K562 (cell line): Measurements from ENCODE around the gene CDKN1B. TPM values are rescaled to one million over a fixed set of nuclear protein-coding genes. Genes with fewer than 3 reads are reported as not detected.

Experiments
- ATAC-seq: fragments of 200-7000 bp; cut with Tn5 transposase; 3 replicates; pipeline ENCODE4 v1.9.1; 2020; ENCODE audit warnings: moderate library complexity
- BruUV-seq: library from RNA; stranded (reverse); fragments of 400-500 nt; replicated peaks from 2 replicates; lab custom pipeline; 2021; lab: Mats Ljungman, UMichigan
- CTCF ChIA-PET: fragments of 300-600 bp; formaldehyde crosslinking; extraction: SDS; loops from one replicate; lab custom pipeline; 2021; ENCODE audit warnings: low intra/inter-chr PET ratio; lab: Yijun Ruan, JAX
- POLR2A ChIA-PET: fragments of 300-600, 350-650 bp; sonication (Branson Sonifier 250); formaldehyde crosslinking; extraction: SDS; loops from one replicate; lab custom pipeline; 2021; ENCODE audit warnings: antibody characterized with exemption, inconsistent platforms; lab: Yijun Ruan, JAX
- DNase-seq, 4 experiments: peaks; one replicate each; pipeline versions ENCODE4 v3.0.0 to v3.0.0-alpha.2; 2011 to 2018; ENCODE audit warnings: low spot score in 3 of 4, mixed read lengths in 3 of 4; ENCODE audit errors: extremely low read depth in 1 of 4
- FAIRE-seq: peaks from 2 replicates; lab custom pipeline; 2011; peaks lifted over from hg19 to GRCh38; lab: Jason Lieb, UNC
- H2AFZ ChIP-seq: 2 replicates; pipeline ENCODE4 v1.6.0; 2011; ENCODE audit warnings: low read depth, low read length, control low read depth, inconsistent platforms
- H3K27ac ChIP-seq: fragments of 200-600 bp; 3 replicates; pipeline ENCODE4 v1.8.0; 2011; ENCODE audit warnings: low read depth, mild to moderate bottlenecking, control low read depth, inconsistent platforms, low read length, moderate library complexity, mixed read lengths; ENCODE audit errors: extremely low read depth
- H3K27me3 ChIP-seq, 2 experiments: fragments of 300-600 bp in 1 of 2; 2 replicates in 1 of 2; 3 replicates in 1 of 2; pipeline versions ENCODE4 v1.6.0 to v1.8.0; 2011; ENCODE audit warnings: inconsistent platforms in 2 of 2, low read length in 2 of 2, mild to moderate bottlenecking in 1 of 2, mixed read lengths in 1 of 2, moderate library complexity in 1 of 2; ENCODE audit not compliant: control insufficient read depth in 2 of 2, insufficient read depth in 2 of 2
- H3K36me3 ChIP-seq: fragments of 300-600 bp; 3 replicates; pipeline ENCODE4 v1.8.0; 2011; ENCODE audit warnings: mild to moderate bottlenecking, low read length, inconsistent platforms; ENCODE audit not compliant: control insufficient read depth, insufficient read depth
- H3K4me1 ChIP-seq, 2 experiments: fragments of 200-600 bp in 1 of 2; replicated peaks in 1 of 2; 2 replicates in 1 of 2; 3 replicates in 1 of 2; pipeline versions ENCODE4 v1.5.1 to v1.8.0; 2011; ENCODE audit warnings: inconsistent platforms in 2 of 2, low read length in 2 of 2, mild to moderate bottlenecking in 1 of 2, mixed read lengths in 1 of 2, moderate library complexity in 1 of 2; ENCODE audit not compliant: control insufficient read depth in 2 of 2, insufficient read depth in 2 of 2
- H3K4me2 ChIP-seq: 2 replicates; pipeline ENCODE4 v1.6.1; 2011; ENCODE audit warnings: low read length, control low read depth, inconsistent platforms, mixed read lengths; ENCODE audit not compliant: insufficient read depth
- H3K4me3 ChIP-seq: fragments of 200-600 bp; sonication (generic), shearing (Covaris generic); 2 replicates; pipeline ENCODE4 v1.5.1; 2016; ENCODE audit warnings: control low read depth, inconsistent platforms
- H3K79me2 ChIP-seq: fragments of 200-600 bp; 3 replicates; pipeline ENCODE4 v1.8.0; 2011; ENCODE audit warnings: low read length, inconsistent platforms; ENCODE audit not compliant: control insufficient read depth, insufficient read depth
- H3K9ac ChIP-seq, 2 experiments: 2 replicates each; pipeline versions ENCODE4 v1.6.0 to v1.6.1; 2011; ENCODE audit warnings: low read depth in 2 of 2, low read length in 2 of 2, control low read depth in 1 of 2, inconsistent platforms in 1 of 2, mild to moderate bottlenecking in 1 of 2, mixed read lengths in 1 of 2; ENCODE audit not compliant: insufficient read depth in 1 of 2
- H3K9me1 ChIP-seq: one replicate; pipeline ENCODE4 v1.6.0; 2011; ENCODE audit warnings: inconsistent platforms, mild to moderate bottlenecking, low read length, moderate library complexity; ENCODE audit not compliant: control insufficient read depth, insufficient read depth
- H3K9me3 ChIP-seq: replicated peaks from 2 replicates; pipeline ENCODE4 v1.5.1; 2011; ENCODE audit warnings: low read depth, low read length, inconsistent platforms; ENCODE audit not compliant: control insufficient read depth, insufficient read depth
- H4K20me1 ChIP-seq: replicated peaks from 2 replicates; pipeline ENCODE4 v1.6.1; 2011; ENCODE audit warnings: low read length, inconsistent platforms, mixed read lengths; ENCODE audit not compliant: control insufficient read depth, insufficient read depth
- CBX5 ChIP-seq: IDR thresholded peaks from 2 replicates; pipeline ENCODE4 v1.6.1; 2014; ENCODE audit warnings: low read depth, borderline replicate concordance
- EHMT2 ChIP-seq: fragments of 450-650 bp; IDR thresholded peaks from 2 replicates; pipeline ENCODE4 v1.6.1; 2018; ENCODE audit warnings: antibody characterized with exemption
- ESRRA ChIP-seq: fragments of 450-650 bp; IDR thresholded peaks from 2 replicates; pipeline ENCODE4 v1.6.1; 2014; ENCODE audit warnings: low read depth, mild to moderate bottlenecking, moderate library complexity, borderline replicate concordance
- FOXK1 ChIP-seq: sonication (generic); formaldehyde crosslinking; IDR thresholded peaks from 2 replicates; pipeline ENCODE4 v1.8.0; 2022; ENCODE audit warnings: missing genetic modification reagents, mild to moderate bottlenecking, borderline replicate concordance
- MEF2D ChIP-seq: conservative IDR thresholded peaks from 2 replicates; pipeline ENCODE4 v1.6.1; 2016; ENCODE audit warnings: low read depth, missing genetic modification characterization, missing compliant biosample characterization
- MLX ChIP-seq, 2 experiments: fragments of 450-650 bp in 1 of 2; sonication (generic) in 1 of 2; formaldehyde crosslinking; conservative IDR thresholded peaks; 2 replicates each; pipeline versions ENCODE4 v1.4.0 to v1.8.1; 2020 to 2022; ENCODE audit warnings: mild to moderate bottlenecking in 1 of 2, missing genetic modification reagents in 1 of 2
- NCOA4 ChIP-seq: fragments of 450-650 bp; IDR thresholded peaks from 2 replicates; pipeline ENCODE4 v1.6.1; 2018; ENCODE audit warnings: mild to moderate bottlenecking; ENCODE audit not compliant: partially characterized antibody
- POLR2AphosphoS2 ChIP-seq: IDR thresholded peaks from 2 replicates; pipeline ENCODE4 v1.6.1; 2012; ENCODE audit warnings: low read length, improper control_type of control experiment
- POLR3A ChIP-seq: IDR thresholded peaks from 2 replicates; pipeline ENCODE4 v1.6.1; 2011; ENCODE audit warnings: borderline replicate concordance, mild to moderate bottlenecking, moderate library complexity; ENCODE audit not compliant: insufficient read length, insufficient read depth; ENCODE audit errors: extremely low read depth
- PRDM10 ChIP-seq: fragments of 450-650 bp; IDR thresholded peaks from 2 replicates; pipeline ENCODE4 v1.6.1; 2018; ENCODE audit not compliant: partially characterized antibody
- TBP ChIP-seq: optimal IDR thresholded peaks from 2 replicates; pipeline ENCODE3; 2011; ENCODE audit warnings: low read depth, low read length, improper control_type of control experiment
- YY1 ChIP-seq, 3 experiments: IDR thresholded peaks; 2 replicates each; pipeline ENCODE4 v1.6.1; 2011; ENCODE audit warnings: low read length in 2 of 3, mild to moderate bottlenecking in 2 of 3, moderate library complexity in 2 of 3, borderline replicate concordance in 1 of 3, control low read depth in 1 of 3, low read depth in 1 of 3; ENCODE audit not compliant: insufficient read depth in 3 of 3, insufficient replicate concordance in 2 of 3, control insufficient read depth in 1 of 3, insufficient read length in 1 of 3; ENCODE audit errors: extremely low read depth in 1 of 3
- ZC3H8 ChIP-seq: fragments of 450-650 bp; IDR thresholded peaks from 2 replicates; pipeline ENCODE4 v1.6.1; 2017
- ZFP36 ChIP-seq: fragments of 150-350 bp; IDR thresholded peaks from 2 replicates; pipeline ENCODE4 v1.6.1; 2018; ENCODE audit warnings: low read length, low read depth; ENCODE audit not compliant: partially characterized antibody
- ZNF121 ChIP-seq: sonication (generic); formaldehyde crosslinking; conservative IDR thresholded peaks from 2 replicates; pipeline ENCODE4 v1.8.0; 2022; ENCODE audit warnings: missing genetic modification reagents
- ZNF146 ChIP-seq: IDR thresholded peaks from one replicate; pipeline ENCODE4 v1.6.1; 2018; ENCODE audit warnings: missing compliant biosample characterization; ENCODE audit not compliant: unreplicated experiment
- ZNF311 ChIP-seq: fragments of 250-450 bp; sonication (Bioruptor Pico); IDR thresholded peaks from 2 replicates; pipeline ENCODE4 v1.4.0; 2020; ENCODE audit warnings: mild to moderate bottlenecking, moderate library complexity
- WGBS: fragments of 100-300 bp; shearing (Covaris generic); methylation state at CpG from one replicate; pipeline ENCODE4 v1.1.6; 2016; ENCODE audit warnings: low coverage, mixed read lengths; ENCODE audit not compliant: insufficient coverage; ENCODE audit errors: missing lambda C conversion rate; 5-methylcytosine and 5-hydroxymethylcytosine counted together
- in situ Hi-C: fragments of 300-500 bp; cut with MboI; formaldehyde crosslinking; loops from 4 replicates; pipeline ENCODE4 v1.15.0; 2018; ENCODE audit warnings: inconsistent platforms, mixed read lengths
- intact Hi-C: fragments of 100-400 bp; cut with micrococcal nuclease; formaldehyde crosslinking; loops from 2 replicates; pipeline ENCODE4 v1.14.2; 2022
- polyA plus RNA-seq, 8 experiments: library from polyadenylated mRNA; depleted of rRNA in 4 of 8; stranded (reverse) in 5 of 8; unstranded in 3 of 8; fragments of >200 nt; fragmentation: Nextera tagmentation in 2 of 8; fragmentation: Illumina TruSeq in 1 of 8; extraction: Ambion mirVana in 2 of 8; extraction: Trizol in 1 of 8; gene quantifications; 2 replicates each; pipeline versions ENCODE4 v1.2.1 to v1.2.3, GENCODE V29; 2011 to 2014; ENCODE audit warnings: inconsistent platforms in 1 of 8, missing spikeins in 1 of 8
- total RNA-seq, 7 experiments: library from RNA; depleted of rRNA in 6 of 7; stranded (reverse); fragments of >200 nt in 6 of 7; fragmentation: Illumina TruSeq in 2 of 7; extraction: Trizol in 2 of 7; gene quantifications; 2 replicates each; pipeline versions ENCODE4 v1.2.1 to v1.2.3, GENCODE V29; 2011 to 2021; ENCODE audit warnings: low replicate concordance in 1 of 7

CDKN1B gene
- total and polyA plus RNA-seq, 9 of the 15 experiments (the other 6 are each of a cell fraction or from before 2014, with no cell fraction given) = 2.6 to 35.2 (median 15.5) TPM

GRCh38 chr12:12715459-12716150 is 1.6 kb upstream of the CDKN1B start:
- H3K79me2 ChIP-seq = peaks cover 45% of the 10 kb centered on the region
- ATAC-seq = no peak
- TF ChIP-seq POLR3A = no peak
- no peak for TF ChIP-seq NCOA4
- no peak for TF ChIP-seq MLX (CRISPR knock-in tag; conservative IDR thresholded peaks at IDR 0.05)
- peak; percentile 13 for TF ChIP-seq TBP
- TF ChIP-seq YY1 (IDR thresholded peaks at IDR 0.05; ENCODE audit: borderline replicate concordance in 1 of 3, control insufficient read depth in 1 of 3, extremely low read depth in 1 of 3, insufficient read depth in 3 of 3, insufficient read length in 1 of 3, insufficient replicate concordance in 2 of 3, low read depth in 1 of 3, low read length in 2 of 3) = peak in 1 of 3 experiments; percentile 59
- TF ChIP-seq EHMT2 = no peak
- no peak for TF ChIP-seq ZNF311 (CRISPR knock-in tag)
- no peak for TF ChIP-seq ESRRA
- TF ChIP-seq PRDM10 = peak; percentile 35
- TF ChIP-seq FOXK1 (CRISPR knock-in tag) = no peak
- TF ChIP-seq POLR2AphosphoS2 = no peak
- TF ChIP-seq ZNF146 = no peak
- no peak for TF ChIP-seq ZFP36
- no peak for TF ChIP-seq ZC3H8
- no peak for TF ChIP-seq ZNF121 (CRISPR knock-in tag)
- TF ChIP-seq CBX5 = no peak
- TF ChIP-seq MEF2D (tag) = no peak

More at GRCh38 chr12:12715459-12716150, 1.6 kb upstream of the CDKN1B start:
- Histone ChIP-seq H3K9ac (peak overlapping the region; percentile 87 to 94; a peak in 3 of 4 replicates), H3K36me3 (peaks cover 19% of the 10 kb centered on the region), H4K20me1 (no peaks in the 10 kb centered on the region), H3K27me3 (no peaks in the 10 kb centered on the region), H2AFZ (peak overlapping the region; percentile 98), H3K4me1 (peaks cover 13 to 18% of the 10 kb centered on the region in 2 experiments), H3K9me1 (no peaks in the 10 kb centered on the region), H3K4me3 (peak overlapping the region; percentile 99), H3K27ac (peak overlapping the region; percentile 95), H3K4me2 (peak overlapping the region; percentile 95), H3K9me3 (no peaks in the 10 kb centered on the region)
- DNase-seq = peak in 1 of 4 experiments; percentile 48
- WGBS = 16% methylated on average over 10 of the region's 10 CpGs
- ChIA-PET POLR2A (interaction anchor here (0.8 to 1.2 kb wide), 4 partner anchors 9 to 366 kb away, joined by 3 read pairs; partner anchors contain the start of gene MANSC1), CTCF (interaction anchor here (0.6 kb wide), 1 partner anchor 10 kb away, joined by 3 read pairs; no protein-coding TSS in a partner anchor)
- intact Hi-C loops (loop anchor here (10.0 kb wide), 1 partner anchor 361 kb away; the partner anchor contains the start of genes BORCS5 and MANSC1), in situ Hi-C loops (loop anchor here (25.0 kb wide), 1 partner anchor 1153 kb away; no protein-coding TSS in a partner anchor)
- peak; percentile 73 for FAIRE-seq
- no TSS peak for BruUV-seq
